Activated CD4-positive, alpha-beta T cell treated with anti-CD3 and anti-CD28 coated beads, Interleukin-2, amount 50 U/mL, for 48 hours (primary cell): ENCODE measurements around the gene DSEL.

ENCODE experiments used
- DNase-seq, 2 experiments: peaks; one replicate each; pipeline ENCODE4 v3.0.0-alpha.2; 2020

Gene DSEL

GRCh38 chr18:67500522-67501205, 15.9 kb downstream of the DSEL start:
- no peak for DNase-seq

GRCh38 chr18:67496469-67496868, 20.1 kb downstream of the DSEL start:
- DNase-seq = no peak

- DNase-seq = no peak
Observed at GRCh38 chr18:67486534-67486933, 30.0 kb downstream of the DSEL start.

GRCh38 chr18:67485655-67486054, 30.9 kb downstream of the DSEL start:
- DNase-seq = no peak

GRCh38 chr18:67484458-67484857, 32.1 kb downstream of the DSEL start:
- no peak for DNase-seq

- DNase-seq = no peak
Observed at GRCh38 chr18:67483952-67484351, 32.6 kb downstream of the DSEL start.

- DNase-seq = no peak
Observed at GRCh38 chr18:67483237-67483636, 33.3 kb downstream of the DSEL start.

GRCh38 chr18:67478249-67478648, 38.3 kb downstream of the DSEL start:
- no peak for DNase-seq

GRCh38 chr18:67477522-67477921, 39.0 kb downstream of the DSEL start:
- DNase-seq = no peak

GRCh38 chr18:67476585-67476984, 39.9 kb downstream of the DSEL start:
- no peak for DNase-seq

- DNase-seq = no peak
Observed at GRCh38 chr18:67475673-67476072, 40.8 kb downstream of the DSEL start.

- no peak for DNase-seq
Observed at GRCh38 chr18:67468038-67468437, 48.5 kb downstream of the DSEL start.

GRCh38 chr18:67467188-67467587, 49.3 kb downstream of the DSEL start:
- no peak for DNase-seq

GRCh38 chr18:67464499-67464898, 52.0 kb downstream of the DSEL start:
- no peak for DNase-seq

- DNase-seq = no peak
Observed at GRCh38 chr18:67463829-67464228, 52.7 kb downstream of the DSEL start.

GRCh38 chr18:67456711-67457110, 59.8 kb downstream of the DSEL start:
- DNase-seq = no peak
